Measurements from ENCODE around the gene CDK4. TPM values are rescaled to one million over a fixed set of nuclear protein-coding genes. Genes with fewer than 3 reads are reported as not detected.
"Not testable (repeated sequence)": the region's sequence is repeated elsewhere in the genome, so short reads cannot be mapped to it uniquely, and the experiment has no call there.

The CDK4 gene
- total RNA-seq, 2 donors from 2014 or later = 132 to 242 TPM

DNA sequence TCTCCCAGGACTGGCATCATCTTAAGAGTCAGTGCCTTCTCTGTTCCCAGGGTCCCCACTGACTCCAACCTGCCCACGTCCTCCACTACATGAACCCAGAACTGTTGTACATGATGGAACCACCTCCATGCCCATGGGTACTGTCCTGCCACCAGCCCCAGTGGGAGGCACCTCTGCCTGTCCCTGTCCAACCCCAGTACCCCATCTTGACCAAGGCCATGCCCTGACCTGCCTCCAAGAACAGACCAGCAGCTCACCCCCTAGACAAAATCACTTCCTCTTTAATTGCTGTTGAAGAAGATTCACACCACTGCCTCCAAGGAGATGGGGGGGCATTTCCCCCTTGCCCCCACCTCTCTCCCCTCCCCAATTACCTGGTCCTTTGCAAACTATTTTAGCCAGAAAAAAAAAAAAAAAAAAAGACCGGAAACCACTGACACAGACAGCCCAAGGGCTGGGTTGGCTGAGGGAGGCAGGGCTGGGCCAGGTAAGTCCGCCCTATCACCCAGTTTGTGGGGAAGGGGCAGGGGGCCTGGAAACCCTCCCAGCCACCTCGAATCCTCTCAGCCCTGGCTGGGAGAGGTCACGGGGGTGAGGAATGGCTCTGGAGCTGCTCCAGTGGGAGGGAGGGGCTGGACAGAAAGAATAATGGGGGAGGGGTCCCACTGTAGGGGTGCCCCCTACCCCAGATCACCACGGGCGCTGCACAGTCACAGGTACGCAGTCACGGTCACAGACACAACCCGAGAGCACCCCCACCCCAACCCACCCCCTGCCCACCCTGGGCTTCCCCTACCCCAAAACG, 27.0 kb downstream of the CDK4 start:
- H3K27ac Mint-ChIP-seq = peak overlapping the region; percentile 42

DNA sequence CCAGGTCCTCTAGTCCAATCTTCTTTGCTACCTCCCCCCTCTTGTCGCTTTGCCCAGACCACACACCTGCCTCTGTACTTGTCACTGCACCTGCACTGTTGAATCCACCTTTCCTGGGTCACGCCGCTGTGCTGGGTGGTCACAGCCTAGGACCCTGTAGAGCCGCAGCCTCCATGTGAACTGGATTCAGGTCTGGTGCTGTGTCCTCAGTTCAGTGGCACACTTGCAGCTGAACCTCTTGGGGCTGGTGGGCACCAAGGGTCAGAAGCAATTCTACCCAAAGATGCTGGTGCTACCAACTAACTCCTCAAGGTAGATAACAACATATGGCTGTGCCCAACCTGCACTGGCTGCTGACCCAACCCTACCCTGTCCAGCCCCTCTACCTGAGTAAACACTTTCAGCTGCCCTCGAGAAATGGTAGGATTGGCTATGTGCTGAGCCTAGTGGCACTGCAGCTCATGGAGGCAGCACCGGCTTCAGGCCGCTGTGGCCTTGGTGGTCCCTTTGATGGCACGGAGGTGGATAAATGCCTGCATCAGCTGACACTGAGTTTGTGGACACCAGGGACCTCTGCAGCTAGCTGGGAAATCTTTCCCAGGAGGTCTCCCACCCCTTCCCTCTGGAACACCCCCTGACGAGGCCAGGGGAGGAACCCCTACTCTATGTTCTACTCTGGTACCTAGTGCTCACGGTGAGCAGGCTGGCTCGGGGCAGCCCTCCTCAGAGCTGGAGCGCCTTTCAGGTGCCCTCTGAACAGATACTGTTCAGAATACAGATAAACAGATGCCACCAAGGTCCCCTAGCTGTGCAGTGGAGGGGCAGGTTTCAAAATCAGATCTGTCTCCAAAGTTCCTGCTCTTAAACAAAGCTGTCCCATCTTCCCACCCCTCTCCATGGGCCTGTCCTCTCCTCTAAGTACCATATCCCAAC, 27.8 kb downstream of the CDK4 start:
- Mint-ChIP-seq H3K27me3 (no peaks in the 10 kb centered on the region), H3K4me3 (no peak overlapping the region), H3K36me3 (ENCODE audit: low read depth) (peaks cover 67% of the 10 kb centered on the region), H3K9me3 (no peaks in the 10 kb centered on the region), H3K4me1 (peaks cover 19% of the 10 kb centered on the region), H3K27ac (peak overlapping the region; percentile 43)
- peak; percentile 8 for ATAC-seq (replicated peaks)

More for the DNA sequence above, 27.0 kb downstream of the CDK4 start:
- peaks cover 16% of the 10 kb centered on the region for H3K4me1 Mint-ChIP-seq
- peaks cover 67% of the 10 kb centered on the region for H3K36me3 Mint-ChIP-seq (ENCODE audit: low read depth)
- no peaks in the 10 kb centered on the region for H3K27me3 Mint-ChIP-seq
- no peaks in the 10 kb centered on the region for H3K9me3 Mint-ChIP-seq
- no peak for ATAC-seq (replicated peaks)
- H3K4me3 Mint-ChIP-seq = no peak overlapping the region

DNA sequence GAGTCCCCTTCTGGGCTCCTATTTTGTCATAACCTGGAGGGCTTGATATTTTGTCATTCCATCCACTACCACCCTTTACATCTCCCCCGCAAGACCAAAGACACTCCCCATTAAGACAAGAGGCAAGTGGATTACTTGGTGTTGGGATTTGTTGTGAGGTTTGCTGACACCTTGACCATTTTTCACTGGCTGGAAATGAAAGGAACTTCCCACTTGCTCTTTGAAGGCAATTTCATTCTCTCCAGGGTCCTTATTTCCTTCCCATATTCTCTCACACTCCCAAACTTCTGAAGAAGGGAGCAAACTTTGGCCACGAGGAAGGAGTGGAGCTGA, 28.5 kb downstream of the CDK4 start:
- ATAC-seq (replicated peaks) = no peak
- no peaks in the 10 kb centered on the region for H3K27me3 Mint-ChIP-seq
- H3K36me3 Mint-ChIP-seq (ENCODE audit: low read depth) = peaks cover 67% of the 10 kb centered on the region
- H3K9me3 Mint-ChIP-seq = no peaks in the 10 kb centered on the region
- H3K27ac Mint-ChIP-seq = peak overlapping the region; percentile 43
- peaks cover 21% of the 10 kb centered on the region for H3K4me1 Mint-ChIP-seq
- H3K4me3 Mint-ChIP-seq = no peak overlapping the region

DNA sequence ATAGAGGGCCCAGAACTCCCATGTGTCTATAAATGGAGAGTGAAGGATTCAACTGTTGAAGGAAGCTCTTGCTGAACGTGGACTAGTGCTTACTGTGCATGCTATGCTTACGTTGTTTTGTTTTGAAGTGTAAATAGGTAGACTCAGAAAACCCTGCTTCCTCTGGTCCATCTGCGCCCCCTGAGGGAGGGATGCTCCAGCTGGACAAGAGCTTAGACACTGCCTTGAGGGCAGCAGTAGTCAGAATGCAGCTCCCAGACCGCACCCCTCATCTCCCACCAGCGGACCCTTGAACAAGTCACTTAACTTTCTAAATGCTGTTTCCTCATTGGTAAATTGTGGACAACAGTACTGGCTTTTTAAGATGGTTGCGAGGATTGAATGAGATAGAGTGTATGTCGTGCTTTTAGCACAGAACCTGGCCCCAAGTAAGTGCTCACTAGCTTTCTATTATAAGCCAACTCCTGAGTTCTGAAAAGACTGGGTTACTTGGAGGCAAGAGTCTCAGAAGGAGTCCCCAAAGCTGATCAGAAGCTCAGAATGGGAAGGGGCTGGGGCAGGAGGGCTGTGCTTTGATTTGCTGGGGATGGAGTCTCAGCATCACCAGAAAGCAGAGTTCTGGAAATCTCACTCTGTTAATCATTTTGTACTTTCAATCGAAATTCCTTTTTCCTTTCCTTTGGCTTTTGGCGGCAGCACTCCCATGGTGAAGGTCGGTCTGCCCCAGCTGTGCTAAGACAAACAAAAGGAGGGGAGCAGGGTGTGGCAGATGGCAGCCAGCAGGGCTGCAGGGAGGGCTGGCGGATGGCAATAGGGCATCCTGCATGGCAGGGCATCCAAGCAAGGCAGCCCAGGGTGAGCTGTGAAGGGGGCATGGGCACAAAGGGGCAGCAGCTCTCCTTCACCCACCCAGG, 29.1 kb downstream of the CDK4 start:
- no peak overlapping the region for H3K4me3 Mint-ChIP-seq
- peaks cover 19% of the 10 kb centered on the region for H3K4me1 Mint-ChIP-seq
- peak; percentile 6 for ATAC-seq (replicated peaks)
- peak overlapping the region; percentile 43 for H3K27ac Mint-ChIP-seq
- no peaks in the 10 kb centered on the region for H3K9me3 Mint-ChIP-seq
- no peaks in the 10 kb centered on the region for H3K27me3 Mint-ChIP-seq
- peaks cover 67% of the 10 kb centered on the region for H3K36me3 Mint-ChIP-seq (ENCODE audit: low read depth)

- not testable (repeated sequence) for ATAC-seq (replicated peaks); H3K27me3 Mint-ChIP-seq; H3K9me3 Mint-ChIP-seq; H3K4me3 Mint-ChIP-seq
- Mint-ChIP-seq H3K4me1 (peaks cover 21% of the 10 kb centered on the region), H3K27ac (peak overlapping the region; percentile 74), H3K36me3 (ENCODE audit: low read depth) (peaks cover 67% of the 10 kb centered on the region)
These were observed 30.1 kb downstream of the CDK4 start for GRCh38 chr12:57721846-57722608.

GRCh38 chr12:57720606-57721595, 31.2 kb downstream of the CDK4 start:
- Mint-ChIP-seq H3K27me3 (no peaks in the 10 kb centered on the region), H3K36me3 (ENCODE audit: low read depth) (peaks cover 72% of the 10 kb centered on the region), H3K4me1 (peaks cover 21% of the 10 kb centered on the region), H3K27ac (peak overlapping the region; percentile 74), H3K9me3 (no peaks in the 10 kb centered on the region), H3K4me3 (no peak overlapping the region)
- no peak for ATAC-seq (replicated peaks)

- H3K36me3 Mint-ChIP-seq (ENCODE audit: low read depth) = peaks cover 71% of the 10 kb centered on the region
- no peaks in the 10 kb centered on the region for H3K27me3 Mint-ChIP-seq
- H3K4me3 Mint-ChIP-seq = no peak overlapping the region
- H3K9me3 Mint-ChIP-seq = no peaks in the 10 kb centered on the region
- peaks cover 20% of the 10 kb centered on the region for H3K4me1 Mint-ChIP-seq
- no peak for ATAC-seq (replicated peaks)
- peak overlapping the region; percentile 77 for H3K27ac Mint-ChIP-seq
These were observed 32.1 kb downstream of the CDK4 start for GRCh38 chr12:57719777-57720605.

DNA sequence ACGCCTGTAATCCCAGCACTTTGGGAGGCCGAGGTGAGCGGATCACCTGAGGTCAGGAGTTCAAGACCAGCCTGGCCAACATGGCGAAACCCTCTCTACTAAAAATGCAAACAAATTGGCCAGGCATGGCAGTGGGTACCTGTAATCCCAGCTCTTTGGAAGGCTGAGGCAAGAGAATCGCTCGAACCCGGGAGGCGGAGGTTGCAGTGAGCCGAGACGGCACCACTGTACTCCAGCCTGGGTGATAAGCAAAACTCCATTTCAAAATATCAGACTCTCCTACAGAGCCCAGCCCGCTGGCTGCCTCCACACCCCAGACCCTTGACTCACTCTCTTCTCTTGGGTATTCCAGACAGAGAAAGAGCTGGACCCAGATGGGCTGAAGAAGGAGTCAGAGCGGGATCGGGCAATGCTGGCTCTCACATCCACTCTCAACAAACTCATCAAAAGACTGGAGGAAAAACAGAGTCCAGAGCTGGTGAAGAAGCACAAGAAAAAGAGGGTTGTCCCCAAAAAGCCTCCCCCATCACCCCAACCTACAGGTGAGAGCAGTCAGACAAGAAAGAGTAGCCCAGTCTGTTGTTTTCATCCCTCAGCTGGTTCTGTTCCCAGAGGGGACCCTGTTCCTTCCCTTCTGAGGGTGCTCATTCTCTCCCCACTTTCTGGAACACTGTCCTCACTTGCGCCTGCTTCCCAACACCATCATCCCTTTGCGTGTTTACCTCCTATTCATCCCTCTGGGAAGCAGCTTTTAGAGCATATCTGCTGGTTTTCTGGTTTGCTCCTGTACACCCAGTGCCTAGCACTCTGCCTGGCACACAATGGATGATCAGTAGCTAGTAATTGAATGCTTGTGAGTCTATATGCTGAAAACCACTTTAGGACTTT, 33.2 kb downstream of the CDK4 start:
- Mint-ChIP-seq H3K27ac (peak overlapping the region; percentile 77), H3K36me3 (ENCODE audit: low read depth) (peaks cover 68% of the 10 kb centered on the region), H3K4me1 (peaks cover 15% of the 10 kb centered on the region), H3K4me3 (no peak overlapping the region), H3K9me3 (no peaks in the 10 kb centered on the region), H3K27me3 (no peaks in the 10 kb centered on the region)
- ATAC-seq (replicated peaks) = no peak

- Mint-ChIP-seq H3K4me1 (peaks cover 15% of the 10 kb centered on the region), H3K27ac (peak overlapping the region; percentile 76), H3K9me3 (no peaks in the 10 kb centered on the region), H3K4me3 (no peak overlapping the region), H3K27me3 (no peaks in the 10 kb centered on the region), H3K36me3 (ENCODE audit: low read depth) (peaks cover 76% of the 10 kb centered on the region)
- ATAC-seq (replicated peaks) = no peak
These were observed 34.1 kb downstream of the CDK4 start for GRCh38 chr12:57717846-57718640.

DNA sequence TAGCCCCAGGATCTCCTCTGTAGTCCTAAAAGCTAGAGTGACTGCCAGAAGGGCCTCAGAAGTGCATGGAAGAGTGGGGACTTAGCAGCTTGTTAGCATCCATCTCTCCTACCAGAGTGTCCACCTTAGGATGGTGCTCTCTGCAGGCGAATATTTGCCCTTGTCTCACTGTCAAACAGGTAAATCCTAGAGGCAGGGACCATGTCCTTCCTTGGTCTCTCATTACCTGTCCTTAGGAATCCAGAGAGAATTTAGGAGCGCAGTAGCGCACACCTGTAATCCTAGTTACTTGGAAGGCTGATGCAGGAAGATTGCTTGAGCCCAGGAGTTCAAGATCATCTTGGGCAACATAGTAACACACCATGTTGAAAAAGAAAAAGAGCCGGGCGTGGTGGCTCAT, 35.0 kb downstream of the CDK4 start:
- Mint-ChIP-seq H3K4me3 (no peak overlapping the region), H3K4me1 (peaks cover 15% of the 10 kb centered on the region), H3K36me3 (ENCODE audit: low read depth) (peaks cover 77% of the 10 kb centered on the region), H3K27me3 (no peaks in the 10 kb centered on the region), H3K27ac (no peak overlapping the region), H3K9me3 (no peaks in the 10 kb centered on the region)
- ATAC-seq (replicated peaks) = no peak

GRCh38 chr12:57716305-57716704, 35.8 kb downstream of the CDK4 start:
- no peak for ATAC-seq (replicated peaks)
- Mint-ChIP-seq H3K9me3 (no peaks in the 10 kb centered on the region), H3K4me3 (no peak overlapping the region), H3K27ac (no peak overlapping the region), H3K36me3 (ENCODE audit: low read depth) (peaks cover 77% of the 10 kb centered on the region), H3K27me3 (no peaks in the 10 kb centered on the region), H3K4me1 (peaks cover 10% of the 10 kb centered on the region)
